Thyroid gland (tissue), 4 donors: ENCODE data around the gene RBMS1.

Source experiments
- POLR2A ChIP-seq, 2 donors: fragments of 450-650 bp; IDR thresholded peaks; one replicate each; pipeline ENCODE4 v1.6.1; 2017; ENCODE audit warnings: antibody characterized with exemption in 2 of 2, mild to moderate bottlenecking in 2 of 2, moderate library complexity in 1 of 2
- TF ChIP-seq, protein P1 (sequence below), 6 experiments: fragments of 200-600 bp in 3 of 6; fragments of 450-650 bp in 3 of 6; sonication (generic) in 3 of 6; IDR thresholded peaks; one replicate each; pipeline ENCODE4 v1.5.1; 2016 to 2019; ENCODE audit warnings: antibody characterized with exemption in 6 of 6, mild to moderate bottlenecking in 2 of 6, inconsistent platforms in 1 of 6, moderate library complexity in 1 of 6

DNA sequence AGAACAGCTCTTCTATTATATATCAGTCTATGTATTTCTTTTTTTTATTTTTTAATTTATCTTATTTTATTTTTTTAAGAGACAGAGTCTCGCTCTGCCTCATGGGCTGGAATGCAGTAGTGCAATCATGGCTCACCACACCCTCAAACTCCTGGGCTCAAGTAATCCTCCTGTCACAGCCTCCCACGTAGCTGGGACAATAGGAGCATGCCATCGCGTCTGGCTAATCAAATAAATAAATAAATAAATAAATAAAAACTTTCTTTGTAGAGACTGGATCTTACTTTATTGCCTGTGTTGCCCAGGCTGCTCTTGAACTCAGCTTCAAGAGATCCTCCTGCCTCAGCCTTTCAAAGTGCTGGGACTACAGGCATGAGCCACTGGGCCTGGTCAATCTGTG lies 117.0 kb downstream of the RBMS1 start:
- TF ChIP-seq, protein P1, sequence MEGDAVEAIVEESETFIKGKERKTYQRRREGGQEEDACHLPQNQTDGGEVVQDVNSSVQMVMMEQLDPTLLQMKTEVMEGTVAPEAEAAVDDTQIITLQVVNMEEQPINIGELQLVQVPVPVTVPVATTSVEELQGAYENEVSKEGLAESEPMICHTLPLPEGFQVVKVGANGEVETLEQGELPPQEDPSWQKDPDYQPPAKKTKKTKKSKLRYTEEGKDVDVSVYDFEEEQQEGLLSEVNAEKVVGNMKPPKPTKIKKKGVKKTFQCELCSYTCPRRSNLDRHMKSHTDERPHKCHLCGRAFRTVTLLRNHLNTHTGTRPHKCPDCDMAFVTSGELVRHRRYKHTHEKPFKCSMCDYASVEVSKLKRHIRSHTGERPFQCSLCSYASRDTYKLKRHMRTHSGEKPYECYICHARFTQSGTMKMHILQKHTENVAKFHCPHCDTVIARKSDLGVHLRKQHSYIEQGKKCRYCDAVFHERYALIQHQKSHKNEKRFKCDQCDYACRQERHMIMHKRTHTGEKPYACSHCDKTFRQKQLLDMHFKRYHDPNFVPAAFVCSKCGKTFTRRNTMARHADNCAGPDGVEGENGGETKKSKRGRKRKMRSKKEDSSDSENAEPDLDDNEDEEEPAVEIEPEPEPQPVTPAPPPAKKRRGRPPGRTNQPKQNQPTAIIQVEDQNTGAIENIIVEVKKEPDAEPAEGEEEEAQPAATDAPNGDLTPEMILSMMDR (IDR thresholded peaks at IDR 0.05) = no peak
- TF ChIP-seq POLR2A (IDR thresholded peaks at IDR 0.05) = no peak
